Astrocyte of the hippocampus (primary cell): ENCODE data around the gene MAX.

Source experiments
- DNase-seq: peaks from one replicate; pipeline ENCODE4 v3.0.0; 2011; ENCODE audit warnings: low read depth, low spot score

The MAX gene

GRCh38 chr14:65073605-65074201 is 28.6 kb downstream of the MAX start:
- DNase-seq: no peak

DNA sequence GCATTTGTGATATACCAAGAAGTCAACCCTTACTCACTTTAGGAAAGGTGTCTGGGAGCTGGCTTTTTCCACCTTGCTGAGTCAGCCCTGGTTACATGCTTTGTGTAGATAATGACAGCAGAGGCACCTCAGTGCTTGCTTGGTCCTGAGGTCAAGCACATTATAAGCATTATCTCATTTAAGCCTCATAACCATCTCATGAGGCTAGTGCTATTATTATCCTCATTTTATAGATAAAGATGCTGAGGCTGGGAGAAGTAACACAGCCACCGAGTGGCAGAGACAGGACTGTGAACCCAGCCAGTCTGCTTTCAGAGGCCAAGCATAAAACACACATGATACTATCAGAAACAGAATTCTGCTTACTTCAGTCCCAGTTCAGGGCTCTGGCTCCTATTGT is 29.4 kb downstream of the MAX start:
- DNase-seq: no peak

DNA sequence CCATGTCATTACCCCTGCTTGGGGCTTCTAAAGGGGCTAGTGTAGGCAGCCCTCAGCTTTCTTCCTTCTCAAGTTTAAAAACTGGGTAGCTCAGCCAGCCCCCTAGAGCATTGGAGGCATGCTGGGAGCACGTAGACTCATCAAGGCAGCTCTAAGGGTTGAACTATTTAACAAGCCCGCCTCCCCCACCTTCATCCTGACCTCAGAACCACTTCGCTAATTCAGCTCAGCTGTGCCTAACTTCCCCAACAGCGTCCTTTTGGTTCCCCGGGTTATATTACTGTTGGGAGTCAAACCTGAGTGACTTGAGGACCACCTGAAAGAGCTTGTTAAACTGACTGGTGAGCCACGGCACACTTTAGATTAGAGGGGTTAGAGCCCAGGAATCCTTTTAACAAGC is 30.1 kb downstream of the MAX start:
- DNase-seq: no peak

- no peak for DNase-seq
Measured at GRCh38 chr14:65071544-65071943, 30.8 kb downstream of the MAX start.

DNA sequence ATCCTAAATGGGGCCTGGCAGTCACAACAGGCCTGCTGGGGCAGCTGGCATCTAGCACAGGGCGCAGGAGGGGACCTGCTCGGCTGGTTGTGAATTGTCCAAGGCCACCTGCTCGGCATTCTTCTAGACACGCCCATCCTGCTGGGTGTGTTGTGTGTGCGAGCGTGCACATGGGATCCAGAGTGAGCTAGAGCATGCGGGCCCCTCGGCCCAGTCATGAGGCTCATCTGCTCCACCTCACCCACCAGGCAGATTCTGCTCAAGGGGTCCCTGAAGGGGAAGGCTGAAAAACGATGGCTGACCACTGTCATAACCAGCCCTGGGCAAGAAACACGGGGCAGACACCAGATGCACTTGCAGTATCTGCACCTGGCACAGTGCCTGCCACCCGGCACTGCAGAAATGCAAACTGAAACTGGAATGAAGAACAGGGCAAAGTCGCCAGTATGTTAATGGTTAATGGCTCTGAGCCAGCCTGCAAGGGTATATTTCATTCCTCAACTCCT is 31.8 kb downstream of the MAX start:
- peak; percentile 17 for DNase-seq

GRCh38 chr14:65069874-65070413 is 32.4 kb downstream of the MAX start:
- DNase-seq: no peak

DNA sequence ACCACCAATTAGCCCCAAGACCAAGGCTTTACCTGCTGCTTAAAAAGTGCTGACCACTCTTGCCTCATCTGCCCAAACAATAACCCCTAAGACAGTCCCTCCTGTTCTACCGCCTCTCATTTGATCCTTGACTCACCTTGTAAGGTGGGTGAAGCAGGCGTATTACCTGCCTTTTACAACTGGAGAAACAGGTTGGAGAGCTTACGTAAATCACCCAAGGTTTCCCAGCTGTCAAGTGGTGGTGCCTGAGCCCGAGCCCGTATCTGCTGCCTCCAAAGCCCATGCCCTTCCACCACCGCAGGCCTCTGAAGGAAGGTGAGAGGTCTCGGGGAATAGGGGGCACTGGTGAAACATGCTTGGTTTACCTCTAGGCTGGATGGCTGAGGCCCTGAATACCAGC is 36.6 kb downstream of the MAX start:
- no peak for DNase-seq

DNA sequence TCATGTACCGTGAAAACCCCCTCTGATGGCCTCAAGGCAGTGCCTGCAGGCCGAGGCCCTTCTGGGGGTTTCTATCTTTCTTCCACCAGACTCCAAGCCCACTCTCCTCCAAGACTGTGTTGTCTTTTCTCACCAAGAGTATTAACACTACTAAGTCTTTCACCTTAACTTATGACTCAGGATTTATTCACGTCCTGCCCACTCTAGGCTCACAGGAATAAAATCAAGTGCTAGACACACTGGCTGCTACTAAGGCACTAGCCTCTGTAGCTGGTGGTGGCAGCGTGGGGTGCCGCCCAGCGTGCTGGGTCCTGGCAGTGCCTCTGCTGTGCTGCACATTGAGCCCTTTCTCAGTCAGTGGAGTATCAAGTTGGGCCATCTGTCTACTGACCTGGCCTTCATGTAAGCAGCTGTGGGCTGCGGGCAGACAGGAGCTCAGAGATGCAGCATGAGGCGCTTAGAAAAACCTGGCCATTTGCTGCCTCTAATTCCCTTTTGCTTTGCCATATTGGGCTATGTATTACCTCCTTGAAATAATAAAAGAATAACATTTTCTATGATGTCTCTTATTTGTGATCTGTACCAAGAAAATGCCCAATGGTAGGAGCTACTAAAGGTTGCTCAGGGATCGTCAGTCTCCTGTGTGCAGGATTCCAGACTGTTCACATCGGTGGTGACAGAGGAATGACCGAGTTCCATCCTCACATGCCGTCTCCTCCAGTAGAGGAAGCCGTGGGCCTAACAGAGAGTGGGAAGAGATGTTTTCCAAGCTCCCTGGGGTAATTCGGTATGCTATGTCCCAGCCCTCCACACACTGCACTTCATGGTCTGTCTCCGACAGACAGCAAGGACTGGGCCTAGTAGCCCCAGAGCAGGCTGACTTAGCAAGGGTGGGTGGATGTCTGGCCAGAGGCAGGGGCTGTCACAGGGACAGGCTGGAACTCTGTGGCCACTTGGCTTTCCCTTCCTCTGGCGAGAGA is 39.9 kb downstream of the MAX start:
- no peak for DNase-seq

DNA sequence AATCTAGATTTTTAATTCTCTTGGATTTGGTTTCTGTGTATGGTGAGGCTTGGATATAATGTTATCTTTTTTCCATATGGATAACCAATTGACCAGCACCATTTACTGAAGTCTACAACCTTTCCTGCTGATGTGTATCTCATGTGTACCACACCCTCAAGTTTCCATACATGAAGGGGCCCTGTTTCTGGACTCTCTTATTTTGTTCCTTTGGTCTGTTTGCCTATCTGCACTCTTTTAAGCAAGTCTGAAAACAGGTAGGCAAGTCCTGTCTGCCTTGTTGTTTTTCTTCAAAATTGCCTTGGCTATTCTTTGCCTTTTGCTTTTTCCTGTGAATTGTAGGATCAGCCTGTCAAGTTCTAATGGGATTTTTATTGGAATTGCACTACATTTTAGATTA is 44.6 kb downstream of the MAX start:
- no peak for DNase-seq

GRCh38 chr14:65054471-65055085 is 47.7 kb downstream of the MAX start:
- DNase-seq: no peak

DNA sequence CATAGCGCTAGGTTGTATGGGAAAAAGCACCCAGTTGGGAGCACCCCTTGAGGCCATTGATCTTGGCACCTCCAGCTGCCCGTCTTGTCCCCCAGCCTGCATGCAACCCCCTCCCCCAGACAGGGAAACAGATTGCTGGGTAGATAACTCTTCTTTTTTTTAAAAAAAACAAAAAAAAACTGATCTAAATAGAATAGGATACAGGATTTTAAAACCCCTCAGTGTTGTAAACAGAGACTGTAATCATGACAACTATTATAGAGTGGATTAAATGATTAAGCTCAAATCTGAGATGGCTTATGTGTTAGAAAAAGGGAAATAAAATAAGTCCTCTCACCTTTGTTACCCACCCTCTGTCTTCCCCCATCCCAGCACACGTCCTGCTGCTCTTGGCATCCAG is 48.9 kb downstream of the MAX start:
- no peak for DNase-seq

DNA sequence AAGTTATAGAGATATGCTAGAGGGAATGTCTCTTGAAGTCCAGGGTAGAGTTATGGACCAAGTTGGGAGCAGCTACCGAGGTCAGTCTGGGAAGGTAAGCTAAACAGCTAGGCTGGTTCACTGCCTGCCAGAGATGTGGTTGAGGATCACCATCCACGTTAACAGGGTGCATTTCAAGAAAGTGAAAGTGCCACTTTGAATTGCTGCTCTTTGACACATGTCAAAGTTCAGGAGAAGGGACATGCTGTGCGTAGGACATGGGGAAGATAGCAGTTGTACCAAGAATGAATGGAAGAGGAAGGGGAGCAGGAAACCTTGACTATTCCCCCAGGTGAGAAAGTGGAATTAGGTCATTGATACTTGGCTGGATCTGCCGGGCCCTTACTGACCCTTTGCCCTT is 49.5 kb downstream of the MAX start:
- DNase-seq: no peak

DNA sequence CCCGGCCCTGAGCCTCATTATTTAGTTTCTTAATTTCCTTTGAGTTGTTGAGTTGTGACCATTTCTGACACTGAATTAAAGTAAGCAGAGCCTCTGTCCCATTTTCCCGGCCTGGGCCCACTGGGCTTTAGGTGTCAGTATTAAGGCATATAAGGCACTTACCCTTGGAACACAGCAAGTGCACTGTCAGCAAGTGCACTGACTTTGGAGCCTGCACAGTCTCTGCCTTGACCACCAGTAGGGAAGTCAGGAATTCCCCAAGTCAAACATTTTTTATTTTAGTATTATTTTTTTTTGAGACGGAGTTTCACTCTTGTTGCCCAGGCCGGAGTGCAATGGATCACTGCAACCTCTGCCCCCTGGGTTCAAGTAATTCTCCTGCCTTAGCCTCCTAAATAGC is 56.6 kb downstream of the MAX start:
- no peak for DNase-seq

- DNase-seq: no peak
Measured at GRCh38 chr14:65045006-65045405, 57.3 kb downstream of the MAX start.

- DNase-seq: no peak
Measured at GRCh38 chr14:65044596-65044959, 57.7 kb downstream of the MAX start.

DNA sequence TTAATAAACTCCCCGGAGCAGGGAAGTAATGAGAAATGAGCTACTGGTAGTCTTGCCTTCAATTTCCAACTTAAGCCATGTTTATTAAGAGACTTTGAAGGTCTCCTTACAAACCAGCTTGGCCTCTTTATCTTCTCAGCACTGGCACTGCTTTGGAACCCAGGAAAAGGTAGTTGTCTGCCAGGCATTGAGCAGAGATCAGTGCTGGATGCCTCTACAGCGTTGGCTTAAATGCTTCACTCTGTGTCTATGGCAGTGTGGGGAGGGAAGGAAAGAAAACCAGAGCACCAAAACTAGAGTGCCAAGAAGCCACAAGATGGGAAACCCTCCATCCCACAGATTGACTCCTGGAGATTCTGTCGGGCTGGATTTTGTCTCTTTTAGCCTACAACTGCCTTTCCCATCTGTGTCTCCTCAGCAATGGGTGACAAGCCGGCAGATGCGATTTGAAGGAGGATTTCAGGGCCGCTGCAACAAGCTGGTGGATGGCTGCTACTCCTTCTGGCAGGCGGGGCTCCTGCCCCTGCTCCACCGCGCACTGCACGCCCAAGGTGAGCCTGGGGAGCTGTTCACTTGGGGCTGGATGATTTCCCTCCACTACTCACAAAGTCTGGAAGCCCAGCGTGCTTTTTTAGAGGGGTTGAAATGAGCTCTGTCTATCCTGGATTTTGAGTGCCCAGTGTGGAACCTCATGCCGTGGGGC is 58.3 kb downstream of the MAX start:
- no peak for DNase-seq

DNA sequence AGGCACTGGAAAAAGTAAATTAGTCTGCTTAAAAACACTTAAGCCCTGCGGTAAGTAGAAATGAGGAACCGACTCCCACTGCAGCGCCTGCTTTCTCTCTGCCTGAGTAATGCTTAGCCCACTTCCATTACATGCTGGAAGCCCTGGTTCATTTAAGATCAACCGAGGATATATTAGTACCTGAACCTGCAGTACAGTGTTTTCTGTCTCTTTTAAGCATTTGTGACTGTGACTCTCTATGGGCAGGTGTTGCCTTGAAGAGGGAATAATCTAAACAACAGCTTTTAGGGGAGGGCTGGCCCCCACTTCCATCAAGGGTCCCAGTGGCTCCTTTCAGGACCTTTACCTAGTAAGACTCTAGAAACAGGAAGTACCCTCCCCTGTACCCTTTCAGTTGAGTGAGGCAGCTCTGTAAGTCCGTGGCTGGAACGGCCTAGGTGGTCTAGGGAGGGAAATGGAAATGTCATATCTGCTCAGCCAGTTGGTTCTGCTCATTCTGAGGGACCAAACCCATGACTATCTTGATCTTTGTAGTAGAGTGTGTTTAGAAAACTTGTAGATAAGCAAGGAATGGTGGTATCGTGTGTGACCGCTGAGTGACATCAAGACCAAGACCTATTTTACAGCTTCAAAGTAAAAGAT is 59.5 kb downstream of the MAX start:
- no peak for DNase-seq

DNA sequence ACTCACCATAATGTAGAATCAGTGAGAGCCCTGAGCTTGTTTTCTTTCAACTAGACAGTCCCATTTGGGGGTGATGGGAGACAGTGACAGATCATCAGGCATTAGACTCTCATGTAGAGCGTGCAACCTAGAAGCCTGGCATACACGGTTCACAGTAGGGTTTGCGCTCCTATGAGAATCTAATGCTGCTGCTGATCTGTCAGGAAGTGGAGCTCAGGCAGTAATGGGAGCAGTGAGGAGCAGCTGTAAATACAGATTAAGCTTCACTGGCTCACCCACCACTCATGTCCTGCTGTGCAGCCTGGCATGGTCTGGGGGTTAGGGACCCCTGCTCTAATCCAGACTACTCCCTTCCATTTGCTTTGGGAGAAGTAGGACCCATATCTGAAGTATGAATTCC is 60.0 kb downstream of the MAX start:
- DNase-seq: no peak

DNA sequence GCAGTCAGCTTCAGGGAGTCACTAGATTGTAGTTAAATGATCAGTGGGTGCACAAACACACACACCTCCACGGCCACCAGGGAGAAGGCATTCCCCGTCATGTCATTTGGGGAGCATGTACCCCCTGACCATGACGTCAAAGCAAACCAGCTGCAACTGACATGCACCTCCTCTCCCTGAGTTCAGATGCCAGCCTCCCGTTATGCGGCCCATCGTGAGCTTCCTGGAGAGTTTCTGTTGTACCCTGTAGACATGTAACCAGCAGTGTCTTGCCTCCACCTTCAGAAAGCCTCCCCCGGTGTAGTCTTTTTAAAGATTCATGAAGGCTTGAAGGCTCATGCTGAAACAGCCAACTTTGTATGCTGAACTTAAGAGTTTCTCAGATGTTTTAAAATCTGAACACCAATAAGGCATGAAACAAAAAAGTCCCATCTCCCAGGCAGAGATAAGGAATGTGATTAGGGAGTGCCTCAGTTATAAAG is 60.8 kb downstream of the MAX start:
- no peak for DNase-seq

DNA sequence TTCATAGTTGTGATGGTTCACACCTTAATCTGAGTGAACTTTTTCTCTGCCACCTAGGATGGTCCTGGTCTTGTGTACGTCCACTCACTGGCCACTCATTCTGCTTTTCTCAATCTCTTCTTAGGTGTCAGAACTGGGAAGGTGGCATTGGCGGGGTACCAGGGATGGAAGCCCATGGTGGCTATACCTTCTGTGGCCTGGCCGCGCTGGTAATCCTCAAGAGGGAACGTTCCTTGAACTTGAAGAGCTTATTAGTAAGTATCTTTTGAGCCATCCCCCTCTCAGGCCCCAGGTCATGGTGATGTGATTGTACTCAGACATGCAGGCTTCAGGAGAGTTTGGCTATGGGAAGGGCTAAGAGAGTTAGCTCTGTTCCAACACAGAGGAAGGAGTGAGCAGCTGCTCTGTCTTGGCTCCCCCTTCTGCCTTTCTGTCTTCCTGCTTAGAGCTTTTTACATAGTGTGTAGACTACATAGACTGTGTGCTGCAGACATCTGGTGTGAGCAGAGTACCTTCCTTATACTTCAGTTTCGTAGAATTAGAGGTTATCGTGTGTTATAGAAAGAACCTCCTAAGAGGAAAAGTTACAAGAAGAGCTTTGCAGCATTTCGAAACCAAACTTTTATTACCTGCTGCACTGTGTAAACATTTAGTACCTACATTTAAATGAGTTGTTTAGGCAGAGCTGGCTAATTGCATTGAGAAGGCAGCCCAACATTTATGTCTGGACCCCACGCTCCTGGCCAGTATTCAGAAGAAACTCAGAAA is 61.5 kb downstream of the MAX start:
- DNase-seq: no peak
